PFSK-1 (cell line): ENCODE measurements around the gene SLC7A6OS.

Source experiments
- FOXP2 ChIP-seq: optimal IDR thresholded peaks from 2 replicates; pipeline ENCODE3; 2011; ENCODE audit warnings: borderline replicate concordance, control low read depth, inconsistent platforms; ENCODE audit not compliant: insufficient read depth; ENCODE audit errors: extremely low read length, extremely low read depth
- POLR2AphosphoS5 ChIP-seq: IDR thresholded peaks from 2 replicates; pipeline ENCODE4 v1.6.1; 2012; ENCODE audit warnings: low read depth, mild to moderate bottlenecking, control low read depth, low read length, moderate library complexity
- REST ChIP-seq, 2 experiments: IDR thresholded peaks; 2 replicates each; pipeline versions ENCODE4 v1.6.1 to v1.8.0; 2011 to 2012; ENCODE audit warnings: low read depth in 2 of 2, low read length in 2 of 2, control low read depth in 1 of 2, inconsistent platforms in 1 of 2, mild to moderate bottlenecking in 1 of 2, moderate library complexity in 1 of 2; ENCODE audit not compliant: insufficient read depth in 1 of 2
- SIN3A ChIP-seq: IDR thresholded peaks from 2 replicates; pipeline ENCODE4 v1.6.1; 2012; ENCODE audit warnings: mild to moderate bottlenecking, low read length, moderate library complexity, borderline replicate concordance; ENCODE audit not compliant: insufficient read depth

DNA sequence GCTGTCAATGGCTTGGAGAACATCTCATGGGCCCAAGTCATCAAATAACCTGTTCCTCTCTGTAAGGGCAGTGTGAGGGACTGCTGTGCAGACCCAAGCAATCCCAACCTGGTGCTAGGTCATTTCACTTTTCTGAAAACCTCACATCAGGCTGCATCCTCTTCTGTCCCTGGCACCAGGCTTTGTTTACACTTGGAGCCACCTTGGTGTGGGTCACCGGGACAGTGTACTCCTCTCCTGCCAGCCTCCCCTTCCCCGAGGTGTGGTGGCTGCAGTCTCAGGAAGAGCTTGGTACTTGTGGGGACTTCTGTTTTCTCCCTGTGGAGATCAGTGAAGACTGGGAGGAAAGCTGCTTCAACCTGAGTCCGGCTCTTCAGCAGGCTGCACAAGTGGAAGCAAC, 12.4 kb downstream of the SLC7A6OS start:
- TF ChIP-seq REST (IDR thresholded peaks at IDR 0.05; ENCODE audit: insufficient read depth in 1 of 2, low read depth in 2 of 2, low read length in 2 of 2) (no peak), SIN3A (no peak), POLR2AphosphoS5 (no peak), FOXP2 (no peak)
